Smooth muscle cell (in vitro differentiated cells): ENCODE measurements around the gene ETFBKMT. TPM values are rescaled to one million over a fixed set of nuclear protein-coding genes. Genes with fewer than 3 reads are reported as not detected.

Experiments used
- DNase-seq: peaks from one replicate; lab custom pipeline; 2025; ENCODE audit not compliant: unreplicated experiment; lab: John Stamatoyannopoulos, UW
- H2AFZ ChIP-seq: fragments of 200-600 bp; sonication (generic); 2 replicates; pipeline ENCODE4 v1.6.0; 2016; ENCODE audit warnings: antibody characterized with exemption, low read depth, mild to moderate bottlenecking
- H3F3A ChIP-seq: fragments of 200-600 bp; sonication (generic); 2 replicates; pipeline ENCODE4 v1.6.0; 2017; ENCODE audit warnings: antibody characterized with exemption, low read depth
- H3K27ac ChIP-seq: fragments of 200-600 bp; sonication (generic); 2 replicates; pipeline ENCODE4 v1.5.1; 2016; ENCODE audit warnings: low read depth, mild to moderate bottlenecking
- H3K27me3 ChIP-seq: fragments of 200-600 bp; sonication (generic); 2 replicates; pipeline ENCODE4 v1.6.1; 2016; ENCODE audit warnings: low read depth, mild to moderate bottlenecking
- H3K36me3 ChIP-seq: fragments of 200-600 bp; sonication (generic); 2 replicates; pipeline ENCODE4 v1.5.1; 2016; ENCODE audit warnings: low read depth
- H3K4me1 ChIP-seq: fragments of 200-600 bp; sonication (generic); 2 replicates; pipeline ENCODE4 v1.5.1; 2016; ENCODE audit warnings: low read depth
- H3K4me2 ChIP-seq: fragments of 200-600 bp; sonication (generic); 2 replicates; pipeline ENCODE4 v1.6.0; 2016; ENCODE audit warnings: mild to moderate bottlenecking
- H3K4me3 ChIP-seq: fragments of 200-600 bp; sonication (generic); 2 replicates; pipeline ENCODE4 v1.5.1; 2016; ENCODE audit warnings: mild to moderate bottlenecking
- H3K79me2 ChIP-seq: fragments of 200-600 bp; sonication (generic); 2 replicates; pipeline ENCODE4 v1.6.0; 2016; ENCODE audit warnings: low read depth, mild to moderate bottlenecking
- H3K9ac ChIP-seq: fragments of 200-600 bp; sonication (generic); 2 replicates; pipeline ENCODE4 v1.6.0; 2016; ENCODE audit warnings: low read depth
- H3K9me3 ChIP-seq: fragments of 200-600 bp; sonication (generic); replicated peaks from 2 replicates; pipeline ENCODE4 v1.5.1; 2016; ENCODE audit warnings: low read depth
- H4K20me1 ChIP-seq: fragments of 200-600 bp; sonication (generic); 2 replicates; pipeline ENCODE4 v1.6.0; 2016; ENCODE audit warnings: low read depth
- CTCF ChIP-seq: fragments of 200-600 bp; sonication (generic); IDR thresholded peaks from 2 replicates; pipeline ENCODE4 v1.5.1; 2017; ENCODE audit warnings: borderline replicate concordance, mild to moderate bottlenecking, antibody characterized with exemption; ENCODE audit not compliant: insufficient read depth, poor library complexity, severe bottlenecking
- WGBS: methylation state at CpG from one replicate; pipeline ENCODE4 v1.1.7; 2016; ENCODE audit warnings: low lambda C conversion rate; 5-methylcytosine and 5-hydroxymethylcytosine counted together
- polyA plus RNA-seq: library from polyadenylated mRNA; unstranded; fragments of >200 nt; fragmentation: Nextera tagmentation; extraction: Ambion mirVana; gene quantifications from 2 replicates; pipeline ENCODE4 v1.2.1, GENCODE V29; 2016
- total RNA-seq: library from RNA; depleted of rRNA; stranded (reverse); fragments of >200 nt; gene quantifications from 2 replicates; pipeline ENCODE4 v1.2.3, GENCODE V29; 2014

ETFBKMT gene
- total and polyA plus RNA-seq, 2 experiments from 2014 or later: 1.7 to 2.2 TPM

GRCh38 chr12:31620311-31620710 is 39.2 kb upstream of the ETFBKMT start:
- Histone ChIP-seq H3K4me3 (no peak overlapping the region), H3K27ac (no peak overlapping the region), H3K27me3 (no peaks in the 10 kb centered on the region), H3K4me1 (peaks cover 5% of the 10 kb centered on the region), H3K36me3 (no peaks in the 10 kb centered on the region), H3K4me2 (no peak overlapping the region), H3K9me3 (no peaks in the 10 kb centered on the region), H4K20me1 (no peaks in the 10 kb centered on the region), H3K9ac (no peak overlapping the region), H2AFZ (no peak overlapping the region), H3F3A (no peaks in the 10 kb centered on the region), H3K79me2 (no peaks in the 10 kb centered on the region)
- 93% methylated on average over 2 of the region's 2 CpGs for WGBS
- TF ChIP-seq CTCF: no peak
- no peak for DNase-seq

- Histone ChIP-seq H3K4me1 (peaks cover 5% of the 10 kb centered on the region), H3K36me3 (no peaks in the 10 kb centered on the region), H3F3A (no peaks in the 10 kb centered on the region), H3K4me2 (no peak overlapping the region), H2AFZ (no peak overlapping the region), H3K27me3 (no peaks in the 10 kb centered on the region), H3K27ac (no peak overlapping the region), H3K9ac (no peak overlapping the region), H3K9me3 (no peaks in the 10 kb centered on the region), H3K4me3 (no peak overlapping the region), H3K79me2 (no peaks in the 10 kb centered on the region), H4K20me1 (no peaks in the 10 kb centered on the region)
- 89% methylated on average over 4 of the region's 4 CpGs for WGBS
- no peak for DNase-seq
- no peak for TF ChIP-seq CTCF
These were observed 37.5 kb upstream of the ETFBKMT start for GRCh38 chr12:31622038-31622437.

GRCh38 chr12:31626270-31626995 is 33.1 kb upstream of the ETFBKMT start:
- Histone ChIP-seq H4K20me1 (no peaks in the 10 kb centered on the region), H3K9me3 (no peaks in the 10 kb centered on the region), H3K27me3 (no peaks in the 10 kb centered on the region), H3K27ac (no peak overlapping the region), H3K9ac (no peak overlapping the region), H3K4me1 (no peaks in the 10 kb centered on the region), H3K4me3 (no peak overlapping the region), H2AFZ (no peak overlapping the region), H3F3A (no peaks in the 10 kb centered on the region), H3K4me2 (no peak overlapping the region), H3K79me2 (no peaks in the 10 kb centered on the region), H3K36me3 (no peaks in the 10 kb centered on the region)
- WGBS: 77% methylated on average over 7 of the region's 7 CpGs
- no peak for TF ChIP-seq CTCF
- no peak for DNase-seq
